Loucy (cell line): ENCODE data around the gene CYP21A2.

ENCODE experiments used
- CTCF ChIP-seq: fragments of 200-600 bp; sonication (generic); conservative IDR thresholded peaks from 2 replicates; pipeline ENCODE4 v1.5.1; 2014; ENCODE audit warnings: mild to moderate bottlenecking, antibody characterized with exemption, low read length
- EZH2phosphoT487 ChIP-seq: fragments of 200-600 bp; IDR thresholded peaks from 2 replicates; pipeline ENCODE4 v1.6.1; 2018; ENCODE audit warnings: antibody characterized with exemption, mild to moderate bottlenecking, moderate library complexity, borderline replicate concordance

GRCh38 chr6:32076321-32076809 is 38.1 kb downstream of the CYP21A2 start:
- TF ChIP-seq CTCF (no peak), EZH2phosphoT487 (no peak)
